GF-D8 (cell line): ENCODE results near the gene DCTN2.
"Not testable (repeated sequence)": the region's sequence is repeated elsewhere in the genome, so short reads cannot be mapped to it uniquely, and the experiment has no call there.

Experiments used
- DNase-seq: peaks from one replicate; lab custom pipeline; 2025; lab: John Stamatoyannopoulos, UW

The DCTN2 gene

GRCh38 chr12:57576613-57577160 is 29.7 kb upstream of the DCTN2 start:
- no peak for DNase-seq

- no peak for DNase-seq
These were observed 29.0 kb upstream of the DCTN2 start for GRCh38 chr12:57575771-57576612.

- no peak for DNase-seq
These were observed 27.8 kb upstream of the DCTN2 start for GRCh38 chr12:57574795-57575194.

GRCh38 chr12:57571926-57572762 is 25.2 kb upstream of the DCTN2 start:
- no peak for DNase-seq

GRCh38 chr12:57570438-57570837 is 23.4 kb upstream of the DCTN2 start:
- DNase-seq = not testable (repeated sequence)

- DNase-seq = no peak
These were observed 22.9 kb upstream of the DCTN2 start for GRCh38 chr12:57569858-57570257.

- DNase-seq = no peak
These were observed 21.8 kb upstream of the DCTN2 start for GRCh38 chr12:57568838-57569237.

- DNase-seq = no peak
These were observed 17.3 kb upstream of the DCTN2 start for GRCh38 chr12:57564178-57564740.

GRCh38 chr12:57563358-57563757 is 16.4 kb upstream of the DCTN2 start:
- DNase-seq = no peak

GRCh38 chr12:57561117-57561516 is 14.1 kb upstream of the DCTN2 start:
- not testable (repeated sequence) for DNase-seq

- no peak for DNase-seq
These were observed 13.5 kb upstream of the DCTN2 start for GRCh38 chr12:57560516-57560915.

- no peak for DNase-seq
These were observed 11.9 kb upstream of the DCTN2 start for GRCh38 chr12:57558864-57559263.

- no peak for DNase-seq
These were observed 7.9 kb upstream of the DCTN2 start for GRCh38 chr12:57554897-57555296.

- no peak for DNase-seq
These were observed 7.5 kb upstream of the DCTN2 start for GRCh38 chr12:57554453-57554852.

GRCh38 chr12:57553343-57554202 is 6.6 kb upstream of the DCTN2 start:
- DNase-seq = no peak

- no peak for DNase-seq
These were observed 5.9 kb upstream of the DCTN2 start for GRCh38 chr12:57552835-57553313.

- DNase-seq = no peak
These were observed 5.3 kb upstream of the DCTN2 start for GRCh38 chr12:57552306-57552651.

GRCh38 chr12:57551637-57552305 is 4.8 kb upstream of the DCTN2 start:
- DNase-seq = no peak

- DNase-seq = no peak
These were observed 3.9 kb upstream of the DCTN2 start for GRCh38 chr12:57550641-57551549.
